HPDE6-E6E7 (cell line): ENCODE results near the gene RB1.
"Not testable (repeated sequence)": the region's sequence is repeated elsewhere in the genome, so short reads cannot be mapped to it uniquely, and the experiment has no call there.

ENCODE experiments used
- DNase-seq: peaks from one replicate; pipeline ENCODE4 v3.0.0; 2011; ENCODE audit warnings: missing footprints; ENCODE audit errors: extremely low spot score

Gene RB1

GRCh38 chr13:48448959-48449614 lies 145.5 kb downstream of the RB1 start:
- no peak for DNase-seq

DNA sequence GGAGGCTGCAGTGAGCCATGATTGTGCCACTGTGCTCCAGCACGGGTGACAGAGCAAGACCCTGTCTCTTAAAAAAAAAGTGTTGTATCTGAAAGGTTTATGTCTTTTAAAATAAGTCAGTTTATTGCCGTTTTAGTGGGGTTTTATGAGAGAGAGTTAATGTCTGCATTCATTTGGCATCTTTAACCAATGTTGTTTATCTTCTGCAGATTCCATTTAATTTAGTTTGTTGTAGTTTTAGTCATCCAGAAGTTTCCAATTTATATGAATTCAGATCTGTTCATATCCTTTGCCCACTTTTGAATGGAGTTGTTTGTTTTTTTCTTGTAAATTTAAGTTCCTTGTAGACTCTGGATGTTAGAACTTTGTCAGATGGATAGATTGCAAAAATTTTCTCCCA lies 146.1 kb downstream of the RB1 start:
- no peak for DNase-seq

GRCh38 chr13:48451196-48451595 lies 147.6 kb downstream of the RB1 start:
- DNase-seq = not testable (repeated sequence)

DNA sequence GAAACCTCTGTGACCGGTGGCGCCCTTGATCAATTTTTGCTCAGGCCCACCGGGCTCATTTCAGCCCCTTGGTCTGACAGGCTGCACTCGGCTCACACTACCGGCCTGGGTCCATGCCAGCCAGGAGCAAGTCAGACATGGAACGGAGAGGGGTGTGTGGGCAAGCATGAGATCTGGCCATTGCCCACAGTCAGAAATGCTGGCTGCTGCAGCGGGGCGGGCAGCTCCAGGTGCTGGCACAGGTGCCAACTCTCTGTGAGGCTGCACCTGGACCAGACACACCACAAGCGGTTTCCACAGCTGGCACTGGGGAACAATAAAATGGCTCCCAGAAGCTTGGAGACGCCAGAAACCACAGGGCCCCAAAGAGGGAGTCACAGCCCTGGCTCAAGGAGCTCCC lies 153.0 kb downstream of the RB1 start:
- no peak for DNase-seq

GRCh38 chr13:48457578-48458242 lies 154.2 kb downstream of the RB1 start:
- no peak for DNase-seq

GRCh38 chr13:48475230-48475629 lies 171.7 kb downstream of the RB1 start:
- DNase-seq = no peak

DNA sequence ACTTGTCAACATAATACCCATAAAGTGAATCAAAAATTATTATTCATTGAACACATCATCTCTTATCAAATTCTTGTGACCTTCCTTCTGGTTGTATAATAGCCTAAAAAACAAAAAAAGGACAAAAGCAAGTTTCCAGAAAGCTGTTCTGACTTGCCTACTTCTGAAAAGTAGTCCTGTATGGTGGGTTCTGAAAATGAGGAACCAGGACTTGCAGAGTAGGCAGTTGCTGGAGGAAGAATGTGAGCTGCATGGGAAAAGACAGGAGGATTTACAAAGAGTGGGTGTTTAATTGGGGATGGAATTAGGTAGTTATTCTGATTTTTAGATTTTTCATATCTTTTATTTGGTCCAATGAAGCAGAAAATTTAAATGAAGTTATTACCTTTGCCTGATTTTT lies 172.7 kb downstream of the RB1 start:
- no peak for DNase-seq

- no peak for DNase-seq
Observed at GRCh38 chr13:48476686-48477085, 173.1 kb downstream of the RB1 start.

- no peak for DNase-seq
Observed at GRCh38 chr13:48477191-48477855, 173.8 kb downstream of the RB1 start.

DNA sequence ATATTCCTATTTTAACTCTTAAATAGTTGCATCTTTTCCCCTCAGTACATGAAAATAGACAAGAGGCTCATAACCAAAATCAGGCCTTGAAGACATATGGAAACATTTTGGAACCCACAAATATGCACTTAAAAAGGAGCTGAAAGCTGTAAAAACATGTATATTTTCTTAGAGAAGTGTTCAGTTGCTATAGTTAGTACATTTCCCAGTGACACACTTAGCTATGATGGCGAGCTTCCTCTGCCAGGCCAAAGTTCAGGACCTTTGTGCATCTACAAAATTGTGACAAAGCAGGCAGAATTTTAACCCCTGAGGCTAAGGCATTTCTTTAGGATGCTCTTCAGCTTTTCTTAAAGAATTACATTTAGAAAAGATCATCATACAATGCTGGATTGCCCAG lies 174.8 kb downstream of the RB1 start:
- DNase-seq = no peak

DNA sequence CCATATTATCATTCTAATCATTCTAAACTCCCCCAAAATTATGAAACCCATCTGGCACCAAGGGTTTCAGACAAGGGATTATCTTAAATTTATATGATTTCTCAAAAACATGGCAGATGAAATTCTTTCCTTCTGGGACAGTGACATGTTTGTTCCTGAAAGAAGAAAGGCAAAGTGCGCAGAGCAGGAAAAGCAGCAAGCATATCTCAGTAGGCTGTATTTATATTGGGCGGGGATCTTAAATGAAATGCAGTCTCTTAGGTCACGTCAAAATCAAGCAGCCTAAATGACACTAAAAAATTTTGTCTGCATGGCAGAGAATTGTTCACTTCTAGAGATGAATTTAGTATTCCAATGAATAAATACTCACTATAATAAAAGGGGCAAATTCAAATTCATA lies 180.0 kb downstream of the RB1 start:
- no peak for DNase-seq

- no peak for DNase-seq
Observed at GRCh38 chr13:48485432-48485831, 181.9 kb downstream of the RB1 start.

- no peak for DNase-seq
Observed at GRCh38 chr13:48486362-48486761, 182.8 kb downstream of the RB1 start.

DNA sequence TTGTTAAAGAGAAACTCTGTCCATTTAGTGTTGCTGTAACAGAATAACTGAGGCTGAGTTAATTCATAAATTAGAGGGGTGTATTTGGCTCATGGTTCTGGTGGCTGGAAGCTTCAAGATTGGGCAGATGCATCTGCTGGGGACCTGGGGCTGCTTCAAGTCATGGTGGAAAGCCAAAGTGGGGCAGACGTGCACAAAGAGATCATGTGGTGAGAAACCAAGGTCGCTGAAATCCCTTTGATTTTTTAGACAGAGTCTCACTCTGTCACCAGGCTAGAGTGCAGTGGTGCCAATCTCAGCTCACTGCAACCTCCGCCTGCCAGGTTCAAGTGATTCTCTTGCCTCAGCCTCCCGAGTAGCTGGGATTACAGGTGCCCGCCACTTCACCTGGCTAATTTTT lies 183.3 kb downstream of the RB1 start:
- no peak for DNase-seq

DNA sequence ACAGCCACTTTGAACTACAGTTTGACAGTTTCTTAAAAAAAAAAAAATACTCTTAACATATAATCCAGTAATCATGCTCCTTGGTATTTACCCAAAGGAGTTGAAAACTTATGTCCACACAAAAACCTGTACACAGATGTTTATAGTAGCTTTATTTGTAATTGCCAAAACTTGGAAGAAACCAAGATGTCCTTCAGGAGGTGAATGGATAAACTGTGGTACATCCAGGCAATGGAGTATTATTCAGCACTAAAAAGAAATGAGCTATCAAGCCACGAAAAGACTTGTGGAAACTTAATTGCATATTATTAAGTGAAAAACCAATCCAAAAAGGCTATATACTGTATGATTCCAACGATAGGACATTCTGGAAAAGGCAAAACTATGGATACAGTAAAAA lies 184.4 kb downstream of the RB1 start:
- DNase-seq = no peak

DNA sequence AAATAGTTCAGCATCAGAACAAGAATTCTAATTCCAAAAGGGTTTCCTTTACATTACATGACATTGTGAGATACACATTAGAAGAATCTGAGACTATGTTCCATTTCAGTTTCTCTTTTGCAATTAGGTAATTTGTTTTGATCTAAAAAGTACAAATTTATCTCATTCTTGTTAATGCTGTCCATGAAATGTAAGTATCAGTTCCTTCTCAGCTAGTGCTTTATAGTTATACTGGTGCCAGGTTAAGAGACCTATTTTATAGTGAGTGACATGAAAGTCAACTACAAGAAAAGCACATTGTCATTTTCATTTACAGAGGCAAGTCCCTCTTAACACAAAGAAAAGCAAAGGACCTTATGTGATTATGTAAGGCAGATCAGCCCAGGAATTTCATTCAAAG lies 185.4 kb downstream of the RB1 start:
- no peak for DNase-seq

DNA sequence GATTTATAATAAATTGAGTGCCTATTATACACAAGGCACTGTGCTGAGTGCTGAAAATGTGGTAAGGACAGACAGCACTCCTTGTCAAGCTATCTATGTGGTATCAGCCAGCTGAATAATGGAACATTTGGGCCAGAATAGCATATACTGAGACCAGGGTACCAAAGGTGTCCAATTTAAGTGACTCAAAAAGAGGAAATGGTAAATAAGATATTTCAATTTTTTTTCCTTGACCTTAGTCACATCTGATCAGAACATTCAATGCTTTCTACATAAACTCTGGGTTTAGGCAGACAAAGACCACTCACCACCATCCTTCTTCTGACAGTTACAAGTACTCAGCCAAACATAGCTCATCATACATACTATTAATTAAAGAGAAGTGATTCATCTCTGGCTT lies 186.1 kb downstream of the RB1 start:
- DNase-seq = no peak

DNA sequence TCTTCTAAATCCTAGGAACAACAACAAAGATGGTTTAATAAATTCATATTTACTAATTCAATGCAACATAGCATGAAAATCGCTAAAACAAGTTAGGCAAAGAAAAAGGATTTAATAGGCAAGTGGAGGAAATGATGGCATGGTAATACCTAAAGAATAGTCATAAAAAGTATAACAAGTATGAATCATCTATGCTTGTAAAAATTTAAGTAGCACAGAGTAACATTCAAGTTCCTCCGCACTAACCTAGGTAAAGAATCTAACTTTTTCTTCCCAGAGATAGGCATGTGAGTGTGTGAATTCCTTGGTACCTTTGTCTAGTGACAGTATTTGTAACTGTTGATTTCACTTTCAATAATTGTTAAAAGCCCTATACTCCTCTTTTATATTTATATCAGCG lies 186.7 kb downstream of the RB1 start:
- DNase-seq = no peak

DNA sequence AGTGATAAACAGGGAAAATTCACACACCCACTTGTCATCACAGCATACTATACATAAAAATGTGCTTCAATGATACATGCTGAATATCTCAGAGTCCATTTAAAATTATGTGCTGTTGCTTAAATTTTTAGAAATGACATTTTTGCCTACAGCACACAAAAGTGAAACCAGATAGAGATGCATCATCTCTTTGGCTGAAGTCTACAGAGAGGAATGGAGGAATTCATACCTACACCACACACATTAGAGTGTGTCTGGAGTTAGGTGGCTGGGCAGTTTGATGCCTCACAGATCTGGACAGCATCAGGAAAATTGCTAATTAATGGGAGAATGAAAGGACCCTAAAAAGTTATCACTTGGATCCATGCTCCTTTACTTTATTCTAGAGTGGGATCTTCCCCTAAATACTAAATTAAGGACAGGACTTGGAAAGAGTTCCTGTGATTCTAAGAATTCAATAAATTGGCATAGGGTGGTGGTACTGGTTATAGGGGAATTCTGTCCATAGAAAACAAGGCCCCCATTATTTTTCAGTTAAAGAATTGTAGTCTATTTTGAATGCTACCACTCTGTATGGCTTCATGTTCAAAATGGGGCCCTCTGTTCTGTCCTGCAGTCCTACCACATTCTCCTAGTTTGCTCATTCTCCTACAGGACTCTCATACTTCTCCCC lies 188.0 kb downstream of the RB1 start:
- no peak for DNase-seq

GRCh38 chr13:48492096-48492440 lies 188.5 kb downstream of the RB1 start:
- DNase-seq = no peak

DNA sequence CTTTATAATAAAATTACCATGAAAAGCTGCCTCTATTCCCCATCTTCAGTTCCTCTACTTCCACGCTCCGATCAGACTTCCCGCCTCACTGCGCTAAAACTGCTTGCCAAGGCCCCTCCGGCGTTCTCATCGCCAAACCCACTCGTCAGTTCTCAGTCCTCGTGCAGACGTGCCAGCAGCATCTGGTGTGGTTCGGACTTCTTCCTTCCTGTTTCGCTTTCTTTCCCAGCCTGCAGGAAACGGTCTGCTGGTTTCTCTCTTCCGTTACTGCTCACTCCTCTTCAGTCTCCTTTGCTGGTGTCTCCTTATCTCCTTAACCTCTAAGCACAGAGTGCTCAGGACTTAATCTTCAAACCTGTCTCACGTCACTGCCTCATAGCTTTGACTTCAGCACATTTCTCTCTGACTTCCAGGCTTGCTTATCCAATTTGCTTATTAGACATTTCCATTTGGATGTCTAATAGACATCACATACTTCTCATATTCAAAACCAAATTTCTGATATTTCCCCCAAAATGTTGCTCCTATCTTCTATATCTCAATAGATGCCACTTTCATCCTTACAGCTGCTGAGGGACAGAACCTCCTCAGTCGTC lies 189.0 kb downstream of the RB1 start:
- no peak for DNase-seq

DNA sequence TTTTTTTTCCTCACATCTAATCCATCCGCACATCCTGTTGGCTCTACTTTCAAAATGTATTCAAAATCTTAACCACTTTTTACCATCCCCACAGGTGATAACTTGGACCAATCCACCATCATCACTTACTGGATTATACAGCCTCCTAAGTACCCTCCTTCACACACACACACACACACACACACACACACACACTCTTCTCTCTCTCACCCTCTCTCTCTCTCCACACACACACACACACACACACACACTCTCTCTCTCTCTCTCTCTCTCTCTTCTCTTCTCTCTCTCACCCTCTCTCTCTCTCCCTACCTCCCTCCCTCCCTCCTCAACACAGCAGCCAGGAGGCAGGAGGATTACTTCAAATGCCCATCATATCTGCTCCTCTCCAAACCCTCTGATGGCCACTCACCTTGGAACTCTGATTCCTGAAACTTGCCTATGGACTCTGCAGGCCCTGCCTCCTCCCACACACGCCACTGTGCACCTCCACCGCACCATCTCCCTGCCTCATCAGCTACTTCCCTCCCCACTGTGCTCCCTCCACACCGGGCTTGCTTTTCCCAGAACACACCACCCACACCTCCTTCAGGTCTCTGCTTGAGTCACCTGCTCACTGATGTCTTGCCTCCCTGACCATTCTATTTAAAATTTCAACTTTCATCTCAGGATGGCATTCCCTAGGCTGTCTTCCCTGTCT lies 189.7 kb downstream of the RB1 start:
- DNase-seq = no peak
